ENCODE measurements around the gene IL13RA1.
"Not testable (repeated sequence)": the region's sequence is repeated elsewhere in the genome, so short reads cannot be mapped to it uniquely, and the experiment has no call there.

IL13RA1 gene

DNA sequence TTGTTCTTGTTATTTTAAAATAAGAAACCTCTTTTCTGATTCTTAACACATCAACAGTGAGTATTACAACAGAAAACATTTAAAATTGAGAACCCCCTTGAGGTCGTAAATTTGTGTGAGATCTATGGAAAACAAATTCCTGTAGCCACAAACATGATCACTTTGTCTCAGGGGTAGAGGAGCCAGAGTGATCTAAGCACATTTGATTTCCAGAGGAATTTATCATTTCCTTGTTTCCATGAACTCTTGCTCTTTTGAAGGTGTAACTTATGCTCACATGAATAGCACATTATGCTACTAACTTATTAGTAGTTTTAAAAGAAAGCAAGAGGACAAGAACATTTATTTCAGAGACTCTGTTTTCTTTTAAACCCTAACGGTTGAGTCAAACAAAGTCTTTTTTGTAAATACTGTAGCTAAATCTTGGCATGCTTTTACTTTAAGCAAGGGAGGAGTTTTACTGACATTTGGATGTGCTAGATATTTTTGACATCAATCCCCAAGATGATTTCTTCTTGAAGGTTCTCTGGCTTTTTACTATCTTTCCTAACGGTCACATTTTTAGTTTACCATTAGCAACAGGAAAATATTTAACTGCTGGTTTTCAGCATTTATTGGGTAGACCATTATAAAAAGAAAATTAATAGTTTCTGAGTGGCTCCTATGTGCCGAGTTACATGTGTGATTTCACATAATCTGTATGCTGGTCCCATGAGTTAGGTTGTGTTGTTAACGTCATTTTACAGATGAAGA, 68.3 kb downstream of the IL13RA1 start:
- DNase-seq (ENCODE audit: extremely low read depth, insufficient read length): no peak
- no peak overlapping the region for H3K4me3 ChIP-seq (replicated peaks; ENCODE audit: low read depth, low read length)
- no peaks in the 10 kb centered on the region for H3K27me3 ChIP-seq (replicated peaks; ENCODE audit: control insufficient read depth, insufficient read depth, low read length)
- no peaks in the 10 kb centered on the region for H3K36me3 ChIP-seq (ENCODE audit: control insufficient read depth, insufficient read depth, low read length)
- TF ChIP-seq, protein P1, sequence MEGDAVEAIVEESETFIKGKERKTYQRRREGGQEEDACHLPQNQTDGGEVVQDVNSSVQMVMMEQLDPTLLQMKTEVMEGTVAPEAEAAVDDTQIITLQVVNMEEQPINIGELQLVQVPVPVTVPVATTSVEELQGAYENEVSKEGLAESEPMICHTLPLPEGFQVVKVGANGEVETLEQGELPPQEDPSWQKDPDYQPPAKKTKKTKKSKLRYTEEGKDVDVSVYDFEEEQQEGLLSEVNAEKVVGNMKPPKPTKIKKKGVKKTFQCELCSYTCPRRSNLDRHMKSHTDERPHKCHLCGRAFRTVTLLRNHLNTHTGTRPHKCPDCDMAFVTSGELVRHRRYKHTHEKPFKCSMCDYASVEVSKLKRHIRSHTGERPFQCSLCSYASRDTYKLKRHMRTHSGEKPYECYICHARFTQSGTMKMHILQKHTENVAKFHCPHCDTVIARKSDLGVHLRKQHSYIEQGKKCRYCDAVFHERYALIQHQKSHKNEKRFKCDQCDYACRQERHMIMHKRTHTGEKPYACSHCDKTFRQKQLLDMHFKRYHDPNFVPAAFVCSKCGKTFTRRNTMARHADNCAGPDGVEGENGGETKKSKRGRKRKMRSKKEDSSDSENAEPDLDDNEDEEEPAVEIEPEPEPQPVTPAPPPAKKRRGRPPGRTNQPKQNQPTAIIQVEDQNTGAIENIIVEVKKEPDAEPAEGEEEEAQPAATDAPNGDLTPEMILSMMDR (IDR thresholded peaks at IDR 0.05; ENCODE audit: insufficient read depth, low read length, poor library complexity, severe bottlenecking): no peak

DNA sequence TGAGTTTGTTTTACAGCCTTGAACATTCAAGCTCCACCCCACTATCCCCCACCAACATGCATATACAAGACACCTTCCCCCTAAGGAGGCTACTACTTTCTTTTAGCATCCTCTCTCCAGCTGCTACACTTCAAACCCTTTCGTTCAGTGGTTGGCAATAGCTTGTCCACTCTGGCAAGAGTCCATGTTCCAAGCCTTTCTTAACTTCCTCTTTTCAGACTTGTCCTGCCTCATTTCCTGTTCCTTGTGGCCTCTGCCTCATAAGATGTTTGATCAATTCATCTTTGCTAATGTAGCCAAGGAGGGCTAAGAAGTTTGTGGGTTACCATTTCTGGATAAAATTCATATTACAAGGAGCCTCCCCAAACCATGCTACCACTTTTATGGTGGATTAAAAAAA, 75.5 kb downstream of the IL13RA1 start:
- H3K36me3 ChIP-seq (ENCODE audit: control insufficient read depth, insufficient read depth, low read length): no peaks in the 10 kb centered on the region
- no peak overlapping the region for H3K4me3 ChIP-seq (replicated peaks; ENCODE audit: low read depth, low read length)
- TF ChIP-seq, protein P1 (IDR thresholded peaks at IDR 0.05; ENCODE audit: insufficient read depth, low read length, poor library complexity, severe bottlenecking): no peak
- DNase-seq (ENCODE audit: extremely low read depth, insufficient read length): no peak
- no peaks in the 10 kb centered on the region for H3K27me3 ChIP-seq (replicated peaks; ENCODE audit: control insufficient read depth, insufficient read depth, low read length)

DNA sequence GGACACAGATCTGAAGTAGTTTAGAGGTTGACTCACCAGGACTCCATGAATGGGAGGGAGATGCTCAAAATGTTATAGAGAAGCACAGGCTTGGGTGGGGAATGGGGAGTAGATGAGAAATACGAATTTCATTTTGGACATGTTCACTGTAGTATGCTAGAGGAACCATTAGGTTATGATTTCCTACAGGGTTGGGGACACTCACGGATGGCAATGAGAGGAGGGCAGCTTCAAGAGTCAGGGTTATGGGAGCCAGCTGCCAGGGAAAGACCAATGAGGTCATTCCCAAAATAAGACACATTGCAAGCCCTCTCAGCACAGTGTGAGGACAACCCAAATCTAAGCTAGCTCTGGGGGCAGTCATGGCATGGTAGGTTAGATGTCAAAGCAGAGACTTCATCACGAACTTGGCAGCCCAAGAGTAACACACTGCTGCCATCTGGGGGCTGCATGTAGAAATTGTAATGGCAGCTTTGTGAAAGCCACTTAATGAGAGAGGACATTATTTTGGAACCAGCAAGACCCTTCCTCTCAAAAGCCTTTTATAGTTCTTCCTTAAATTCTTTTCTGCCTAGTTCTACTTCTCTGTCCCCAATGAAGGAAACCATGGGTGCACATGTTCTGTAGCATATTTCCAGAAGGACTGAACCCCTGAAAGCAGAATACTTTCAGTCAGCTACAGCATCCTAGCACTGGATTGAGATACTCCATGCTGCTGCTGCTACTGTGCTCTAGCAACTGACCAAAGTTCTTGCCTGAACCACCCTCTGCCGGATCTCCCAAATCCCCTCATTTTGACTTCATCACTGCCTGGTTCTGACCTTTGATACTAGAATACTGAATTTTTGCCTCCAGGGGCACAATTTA, 80.0 kb downstream of the IL13RA1 start:
- Histone ChIP-seq H3K4me3 (replicated peaks; ENCODE audit: low read depth, low read length) (no peak overlapping the region), H3K36me3 (ENCODE audit: control insufficient read depth, insufficient read depth, low read length) (no peaks in the 10 kb centered on the region), H3K27me3 (replicated peaks; ENCODE audit: control insufficient read depth, insufficient read depth, low read length) (no peaks in the 10 kb centered on the region)
- peak; percentile 9 for DNase-seq (ENCODE audit: extremely low read depth, insufficient read length)
- TF ChIP-seq, protein P1 (IDR thresholded peaks at IDR 0.05; ENCODE audit: insufficient read depth, low read length, poor library complexity, severe bottlenecking): peak; percentile 61

DNA sequence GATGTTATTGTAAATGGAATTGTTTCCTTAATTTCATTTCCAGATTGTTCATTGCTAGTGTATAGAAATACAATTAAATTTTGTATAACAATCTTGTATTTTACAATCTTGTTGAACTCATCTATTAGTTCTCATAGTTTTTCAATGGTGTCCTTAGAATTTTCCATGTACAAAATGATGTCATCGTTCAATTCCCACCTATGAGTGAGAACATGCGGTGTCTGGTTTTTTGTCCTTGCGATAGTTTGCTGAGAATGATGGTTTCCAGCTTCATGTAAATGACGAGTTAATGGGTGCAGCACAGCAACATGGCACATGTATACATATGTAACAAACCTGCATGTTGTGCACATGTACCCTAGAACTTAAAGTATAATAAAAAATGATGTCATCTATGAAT, 89.9 kb downstream of the IL13RA1 start:
- not testable (repeated sequence) for DNase-seq (ENCODE audit: extremely low read depth, insufficient read length); H3K4me3 ChIP-seq (replicated peaks; ENCODE audit: low read depth, low read length); H3K27me3 ChIP-seq (replicated peaks; ENCODE audit: control insufficient read depth, insufficient read depth, low read length)

DNA sequence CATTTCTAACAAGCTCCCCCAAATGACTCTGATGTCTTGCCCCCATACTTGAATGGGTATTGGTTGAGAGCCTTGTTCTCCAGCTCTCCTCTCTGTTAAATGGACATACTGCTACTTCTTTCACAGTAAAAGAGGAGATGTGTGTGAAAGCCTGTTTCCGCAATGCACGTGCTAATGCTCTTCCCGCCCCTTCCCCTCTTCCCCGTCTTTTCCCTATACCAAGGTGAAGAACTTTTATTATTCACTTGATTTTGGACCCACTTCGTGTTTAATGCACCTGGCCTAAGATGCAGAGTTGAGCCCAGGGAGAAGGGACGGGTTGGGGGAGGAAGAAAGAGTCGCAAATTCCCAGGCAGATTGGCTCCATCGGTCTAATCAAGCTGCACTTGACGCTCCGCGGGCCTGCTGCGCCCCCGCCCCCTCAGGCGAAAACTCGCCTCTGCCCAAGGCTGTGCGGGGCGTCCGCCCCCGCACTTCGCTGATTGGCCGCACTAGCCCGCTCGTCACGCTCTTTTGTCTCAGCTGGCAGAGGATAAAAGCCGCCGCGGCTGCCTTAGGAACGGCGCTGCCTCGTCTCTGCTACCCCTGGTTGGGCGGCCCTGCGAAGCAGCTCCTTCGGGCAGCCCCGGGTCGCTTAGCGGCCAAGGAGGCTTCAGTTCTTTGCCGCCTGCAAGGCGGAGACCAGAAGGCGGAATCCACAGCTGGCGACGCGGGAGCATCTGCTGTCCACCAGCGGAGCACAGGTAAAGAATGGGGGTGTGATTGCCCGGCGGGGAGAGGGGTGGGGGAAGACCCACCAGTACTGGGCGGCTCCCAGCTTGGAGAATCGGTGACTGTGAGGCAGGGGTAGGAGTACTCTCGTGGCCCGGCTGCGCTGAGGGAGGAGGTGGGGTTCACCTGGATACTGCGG, 96.1 kb downstream of the IL13RA1 start, which contains the start of gene ZCCHC12:
Gene ZCCHC12, plus strand, starts transcription at position 562 of the 910 bp plus-strand sequence. CDS start 1,421 bp downstream, outside the sequence.
- TF ChIP-seq, protein P1 (IDR thresholded peaks at IDR 0.05; ENCODE audit: insufficient read depth, low read length, poor library complexity, severe bottlenecking): no peak
- DNase-seq (ENCODE audit: extremely low read depth, insufficient read length): peak; percentile 54
- Histone ChIP-seq H3K27me3 (replicated peaks; ENCODE audit: control insufficient read depth, insufficient read depth, low read length) (peaks cover 2% of the 10 kb centered on the region), H3K4me3 (replicated peaks; ENCODE audit: low read depth, low read length) (no peak within 1 kb of the TSS), H3K36me3 (ENCODE audit: control insufficient read depth, insufficient read depth, low read length) (no peaks in the 10 kb centered on the region)

More for the DNA sequence above, 89.9 kb downstream of the IL13RA1 start:
- H3K36me3 ChIP-seq (ENCODE audit: control insufficient read depth, insufficient read depth, low read length): not testable (repeated sequence)
